Gastroesophageal sphincter (tissue), 4 donors: ENCODE results near the gene REEP2. TPM values are rescaled to one million over a fixed set of nuclear protein-coding genes. Genes with fewer than 3 reads are reported as not detected.

ENCODE experiments used
- ATAC-seq: fragments of 150-250 bp; one replicate; pipeline ENCODE4 v1.9.1; 2016; ENCODE audit warnings: mild to moderate bottlenecking, moderate library complexity
- H3K27ac ChIP-seq, 4 donors: fragments of 200-600 bp; sonication (generic) in 3 of 4; 1 replicate in 3 of 4; 2 replicates in 1 of 4; pipeline ENCODE4 v1.5.1; 2016 to 2019
- H3K27me3 ChIP-seq: fragments of 200-600 bp; sonication (generic); one replicate; pipeline ENCODE4 v1.5.1; 2019
- H3K36me3 ChIP-seq, 2 donors: fragments of 200-600 bp; sonication (generic); one replicate each; pipeline ENCODE4 v1.5.1; 2019; ENCODE audit warnings: control low read depth in 1 of 2
- H3K4me1 ChIP-seq, 3 donors: fragments of 200-600 bp; sonication (generic); 1 replicate in 2 of 3; 2 replicates in 1 of 3; pipeline ENCODE4 v1.5.1; 2016 to 2019; ENCODE audit warnings: control low read depth in 2 of 3
- H3K4me3 ChIP-seq, 2 donors: fragments of 200-600 bp; sonication (generic); one replicate each; pipeline ENCODE4 v1.5.1; 2019; ENCODE audit warnings: mild to moderate bottlenecking in 1 of 2, moderate library complexity in 1 of 2
- H3K9me3 ChIP-seq, 3 donors: fragments of 200-600 bp; sonication (generic); one replicate each; pipeline ENCODE4 v1.5.1; 2017 to 2019; ENCODE audit warnings: control low read depth in 2 of 3
- EP300 ChIP-seq: sonication (generic); formaldehyde crosslinking; IDR thresholded peaks from one replicate; pipeline ENCODE4 v1.6.1; 2017; ENCODE audit warnings: antibody characterized with exemption, mild to moderate bottlenecking
- POLR2A ChIP-seq, 2 donors: fragments of 450-650 bp; IDR thresholded peaks; one replicate each; pipeline ENCODE4 v1.6.1; 2017; ENCODE audit warnings: antibody characterized with exemption in 2 of 2, mild to moderate bottlenecking in 2 of 2, moderate library complexity in 1 of 2
- POLR2AphosphoS5 ChIP-seq: sonication (generic); formaldehyde crosslinking; IDR thresholded peaks from one replicate; pipeline ENCODE4 v1.6.1; 2017; ENCODE audit warnings: antibody characterized with exemption
- WGBS, 2 donors: methylation state at CpG; one replicate each; pipeline ENCODE4 v1.1.5; 2018; ENCODE audit warnings: low coverage in 1 of 2; 5-methylcytosine and 5-hydroxymethylcytosine counted together
- small RNA-seq, 4 donors: library from RNA; depleted of rRNA; stranded (forward); fragments of <200 nt; gene quantifications; one replicate each; pipeline ENCODE3, GENCODE V24; 2016
- total RNA-seq, 4 donors: library from RNA; depleted of rRNA; stranded (reverse); fragments of >200 nt; gene quantifications; one replicate each; pipeline ENCODE4 v1.1.0, GENCODE V29; 2016
- TF ChIP-seq, protein P1 (sequence below), 4 experiments: fragments of 200-600 bp in 2 of 4; fragments of 450-650 bp in 2 of 4; sonication (generic) in 1 of 4; IDR thresholded peaks; one replicate each; pipeline ENCODE4 v1.5.1; 2017 to 2019; ENCODE audit warnings: antibody characterized with exemption in 4 of 4, mild to moderate bottlenecking in 2 of 4, moderate library complexity in 2 of 4

REEP2 gene
- total RNA-seq, 4 donors from 2014 or later = 16.7 to 45.8 (median 26.3) TPM

DNA sequence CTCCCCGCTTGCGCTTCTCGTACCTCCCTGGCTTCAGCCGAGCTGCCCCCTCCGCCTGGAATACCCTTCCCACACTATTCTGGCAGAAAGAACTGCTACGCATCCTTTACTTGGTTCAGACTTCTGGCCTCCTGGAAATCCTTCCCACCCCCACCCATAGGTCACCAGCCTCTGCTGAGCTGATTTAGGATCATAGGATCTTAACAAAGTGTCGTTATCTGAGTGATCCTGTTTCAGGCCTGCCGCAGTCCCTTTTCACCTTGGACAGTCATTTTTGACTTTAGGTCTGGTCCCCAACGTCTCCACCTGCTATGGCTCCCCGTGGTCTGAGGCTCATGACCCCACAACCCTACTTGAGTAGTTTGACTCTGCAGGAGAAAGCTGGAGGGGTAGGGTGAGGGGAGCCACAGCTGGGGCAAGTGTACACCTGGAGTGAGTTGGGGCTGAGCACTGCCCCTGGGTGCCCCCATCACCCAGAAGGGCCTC is 53.7 kb downstream of the REEP2 start:
- peaks cover 24% of the 10 kb centered on the region for H3K27me3 ChIP-seq
- H3K9me3 ChIP-seq = no peaks in the 10 kb centered on the region
- no peak for ATAC-seq
- H3K27ac ChIP-seq = peak overlapping the region in 3 of 4 donors; percentile 74 to 81 (median 75)
- TF ChIP-seq, protein P1, sequence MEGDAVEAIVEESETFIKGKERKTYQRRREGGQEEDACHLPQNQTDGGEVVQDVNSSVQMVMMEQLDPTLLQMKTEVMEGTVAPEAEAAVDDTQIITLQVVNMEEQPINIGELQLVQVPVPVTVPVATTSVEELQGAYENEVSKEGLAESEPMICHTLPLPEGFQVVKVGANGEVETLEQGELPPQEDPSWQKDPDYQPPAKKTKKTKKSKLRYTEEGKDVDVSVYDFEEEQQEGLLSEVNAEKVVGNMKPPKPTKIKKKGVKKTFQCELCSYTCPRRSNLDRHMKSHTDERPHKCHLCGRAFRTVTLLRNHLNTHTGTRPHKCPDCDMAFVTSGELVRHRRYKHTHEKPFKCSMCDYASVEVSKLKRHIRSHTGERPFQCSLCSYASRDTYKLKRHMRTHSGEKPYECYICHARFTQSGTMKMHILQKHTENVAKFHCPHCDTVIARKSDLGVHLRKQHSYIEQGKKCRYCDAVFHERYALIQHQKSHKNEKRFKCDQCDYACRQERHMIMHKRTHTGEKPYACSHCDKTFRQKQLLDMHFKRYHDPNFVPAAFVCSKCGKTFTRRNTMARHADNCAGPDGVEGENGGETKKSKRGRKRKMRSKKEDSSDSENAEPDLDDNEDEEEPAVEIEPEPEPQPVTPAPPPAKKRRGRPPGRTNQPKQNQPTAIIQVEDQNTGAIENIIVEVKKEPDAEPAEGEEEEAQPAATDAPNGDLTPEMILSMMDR (IDR thresholded peaks at IDR 0.05) = no peak
- no peak for TF ChIP-seq EP300
- no peak for TF ChIP-seq POLR2A (IDR thresholded peaks at IDR 0.05)
- TF ChIP-seq POLR2AphosphoS5 = no peak
- WGBS, 2 donors = 0 to 8% methylated on average over 5 to 6 of the region's 10 CpGs
- H3K4me3 ChIP-seq = peak overlapping the region; percentile 46 to 62
- no peaks in the 10 kb centered on the region for H3K36me3 ChIP-seq
- peaks cover 0 to 29% (median 19%) of the 10 kb centered on the region in 3 donors for H3K4me1 ChIP-seq

DNA sequence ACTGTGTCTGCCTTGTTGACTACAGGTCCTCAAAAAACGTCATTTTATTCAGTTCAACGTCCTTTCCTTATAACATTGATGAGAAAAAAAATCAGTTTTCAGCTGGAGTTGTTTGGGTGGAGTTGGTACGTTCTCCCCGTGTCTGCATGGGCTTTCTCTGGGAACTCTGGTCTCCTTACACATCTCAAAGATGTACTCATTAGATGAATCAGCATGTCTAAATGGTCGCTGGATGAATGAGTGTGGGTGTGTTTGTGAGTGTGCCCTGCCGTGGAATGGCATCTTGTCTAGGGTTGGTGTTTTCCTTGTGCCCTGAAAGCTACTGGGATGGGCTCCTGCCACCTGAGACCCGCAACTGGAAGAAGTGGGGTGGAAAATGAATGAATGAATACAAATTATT is 56.5 kb downstream of the REEP2 start:
- no peaks in the 10 kb centered on the region for H3K36me3 ChIP-seq
- TF ChIP-seq, protein P1 (IDR thresholded peaks at IDR 0.05) = no peak
- TF ChIP-seq EP300 (no peak), POLR2AphosphoS5 (no peak), POLR2A (IDR thresholded peaks at IDR 0.05) (no peak)
- peaks cover 0 to 29% (median 19%) of the 10 kb centered on the region in 3 donors for H3K4me1 ChIP-seq
- ATAC-seq = no peak
- no peak overlapping the region for H3K4me3 ChIP-seq
- 72 to 76% methylated on average over 6 to 7 of the region's 7 CpGs for WGBS, 2 donors
- H3K27ac ChIP-seq = no peak overlapping the region
- H3K27me3 ChIP-seq = peaks cover 5% of the 10 kb centered on the region
- no peaks in the 10 kb centered on the region for H3K9me3 ChIP-seq

Small RNAs within 50 kb of the gene (small RNA-seq; reads per million reads assigned to genes)
- gene AC113403.1 = 0 reads per million in 4 donors

Other genes starting within 250 kb of the REEP2 start
- 10 to 100 TPM; 19.3 to 22.3 (median 19.8) TPM for gene CDC23, start 225.7 kb upstream of the REEP2 start, total RNA-seq
- 1 to 10 TPM in 3 of 4 donors, under 1 TPM in 1; 0.40 to 6.4 (median 1.7) TPM for gene GFRA3, start 164.4 kb upstream of the REEP2 start, total RNA-seq
- under 1 TPM in 1 of 4 donors, not detected in 3; 0.45 TPM for gene CDC25C, start 107.3 kb upstream of the REEP2 start, total RNA-seq
- 10 to 100 TPM; 26.3 to 30.5 (median 29.8) TPM for gene FAM53C, start 100.8 kb upstream of the REEP2 start, total RNA-seq
- 10 to 100 TPM; 63.4 to 94.0 (median 77.8) TPM for gene KDM3B, start 86.4 kb upstream of the REEP2 start, total RNA-seq
- gene EGR1, start 26.4 kb downstream of the REEP2 start, total RNA-seq = 10 to 100 TPM; 12.0 to 37.3 (median 15.6) TPM
- 100 to 1,000 TPM; 108 to 163 (median 127) TPM for gene ETF1, start 104.2 kb downstream of the REEP2 start, total RNA-seq
- 100 to 1,000 TPM; 201 to 367 (median 267) TPM for gene HSPA9, start 136.3 kb downstream of the REEP2 start, total RNA-seq